ENCODE measurements around the gene OR51G1.
"Not testable (repeated sequence)": the region's sequence is repeated elsewhere in the genome, so short reads cannot be mapped to it uniquely, and the experiment has no call there.

The OR51G1 gene, protein sequence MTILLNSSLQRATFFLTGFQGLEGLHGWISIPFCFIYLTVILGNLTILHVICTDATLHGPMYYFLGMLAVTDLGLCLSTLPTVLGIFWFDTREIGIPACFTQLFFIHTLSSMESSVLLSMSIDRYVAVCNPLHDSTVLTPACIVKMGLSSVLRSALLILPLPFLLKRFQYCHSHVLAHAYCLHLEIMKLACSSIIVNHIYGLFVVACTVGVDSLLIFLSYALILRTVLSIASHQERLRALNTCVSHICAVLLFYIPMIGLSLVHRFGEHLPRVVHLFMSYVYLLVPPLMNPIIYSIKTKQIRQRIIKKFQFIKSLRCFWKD

DNA sequence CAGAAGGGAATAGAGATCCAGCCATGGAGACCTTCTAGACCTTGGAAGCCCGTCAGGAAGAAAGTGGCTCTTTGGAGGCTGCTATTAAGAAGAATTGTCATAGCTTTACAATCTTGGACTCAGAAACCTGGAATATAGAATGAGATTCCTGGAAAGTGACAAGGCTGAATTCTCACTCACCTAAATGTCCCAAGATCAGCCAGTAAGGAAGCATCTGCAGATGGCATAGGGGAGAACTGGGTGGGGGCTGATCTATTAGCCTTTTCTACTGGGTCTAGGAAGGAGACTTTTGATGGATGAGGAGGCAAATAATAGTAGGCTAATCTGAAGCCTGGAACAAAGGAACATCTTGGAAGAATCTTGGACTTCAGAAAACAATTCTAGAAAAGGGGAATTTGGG lies at the start of gene OR51G1:
OR51G1 (minus strand) TSS at position 101 of the 400 bp plus-strand sequence; CDS start at position 101, 0 bp downstream.
- DNase-seq, result no peak
- intact Hi-C loops (cut with DNase I), result no loop called here

DNA sequence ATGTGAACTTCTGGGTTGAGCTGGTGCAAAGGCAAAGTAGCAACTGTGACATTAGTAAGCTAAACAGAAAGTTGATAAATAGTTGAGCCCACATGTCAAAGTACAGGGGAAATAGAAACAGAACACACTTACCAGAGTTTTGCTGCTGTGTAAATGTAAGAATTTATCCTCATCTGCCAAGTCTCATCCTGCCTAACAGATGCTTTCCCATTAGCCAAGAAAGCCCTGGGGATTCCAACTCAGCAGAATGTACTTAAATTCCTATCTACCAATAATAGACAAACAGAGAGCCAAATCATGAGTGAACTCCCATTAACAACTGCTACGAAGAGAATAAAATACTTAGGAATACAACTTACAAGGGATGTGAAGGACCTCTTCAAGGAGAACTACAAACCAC lies 38.7 kb upstream of the OR51G1 start:
- no peak for DNase-seq
- intact Hi-C loops (cut with DNase I), result no loop called here

DNA sequence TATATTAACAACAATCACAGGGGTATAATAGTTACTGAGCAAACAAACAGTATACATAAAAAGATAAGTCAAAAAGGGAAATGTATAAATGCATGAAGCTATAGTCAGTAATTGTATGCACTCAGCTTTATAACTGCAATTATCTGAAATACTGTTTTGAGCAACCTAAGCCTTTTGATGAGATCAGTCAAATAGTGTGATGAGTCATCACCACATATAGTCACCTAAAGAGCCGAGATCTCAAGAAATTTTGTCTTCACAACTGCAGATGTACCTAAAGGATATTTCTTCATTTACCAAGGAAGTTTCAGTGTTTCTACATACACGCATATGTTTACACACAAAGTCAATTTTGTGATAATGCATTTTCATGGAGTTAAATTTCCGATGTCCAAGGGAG lies 36.7 kb upstream of the OR51G1 start:
- DNase-seq, result no peak
- intact Hi-C loops (cut with DNase I), result no loop called here

GRCh38 chr11:4957396-4957795 lies 33.3 kb upstream of the OR51G1 start:
- no peak for DNase-seq
- intact Hi-C loops (cut with DNase I), result no loop called here

GRCh38 chr11:4955613-4956012 lies 31.5 kb upstream of the OR51G1 start, which contains the start of gene OR51A2:
OR51A2 (minus strand) TSS chr11:4955713; CDS start chr11:4955713, 0 bp downstream.
- intact Hi-C loops (cut with DNase I); DNase-seq: not testable (repeated sequence)

- intact Hi-C loops (cut with DNase I), result no loop called here
- DNase-seq, result no peak
These were observed 23.4 kb upstream of the OR51G1 start, which contains the start of gene OR51A4 for GRCh38 chr11:4947505-4947904. OR51A4 (minus strand) TSS chr11:4947605; CDS start chr11:4947100, 505 bp downstream.

GRCh38 chr11:4936745-4937144 lies 12.6 kb upstream of the OR51G1 start:
- intact Hi-C loops (cut with DNase I), result no loop called here
- DNase-seq, result no peak

GRCh38 chr11:4932751-4933150 lies 8.6 kb upstream of the OR51G1 start:
- intact Hi-C loops (cut with DNase I), result no loop called here
- no peak for DNase-seq

GRCh38 chr11:4926608-4927007 lies 2.5 kb upstream of the OR51G1 start:
- DNase-seq, result no peak
- intact Hi-C loops (cut with DNase I), result no loop called here

GRCh38 chr11:4922304-4922703 lies 1.8 kb downstream of the OR51G1 start:
- intact Hi-C loops (cut with DNase I), result no loop called here
- DNase-seq, result no peak

- DNase-seq, result no peak
- intact Hi-C loops (cut with DNase I), result no loop called here
These were observed 2.3 kb downstream of the OR51G1 start for GRCh38 chr11:4921796-4922195.

- no peak for DNase-seq
- intact Hi-C loops (cut with DNase I), result no loop called here
These were observed 4.9 kb downstream of the OR51G1 start, which contains the start of gene OR51G2 for GRCh38 chr11:4919250-4919649. OR51G2 (minus strand) TSS chr11:4919350; CDS start chr11:4915663, 3,687 bp downstream.

DNA sequence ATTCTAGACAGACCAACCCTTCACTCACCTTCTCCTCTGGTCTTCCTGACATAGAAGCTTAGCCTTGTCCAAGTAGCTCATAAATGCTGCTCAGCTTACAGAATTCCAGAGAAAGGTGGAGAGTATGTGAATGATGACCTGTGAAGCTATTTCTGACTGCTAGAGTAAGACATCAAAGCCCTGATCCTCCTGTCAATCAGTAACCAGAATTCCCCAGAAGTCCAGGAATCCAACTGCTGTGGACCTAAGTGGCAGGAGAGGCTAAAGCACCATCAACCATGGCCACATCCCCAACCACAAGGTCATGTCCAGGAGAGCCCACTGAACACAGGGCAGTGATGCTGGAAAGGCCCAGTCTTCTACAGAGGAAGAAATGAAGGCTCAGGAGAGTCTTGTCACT lies 7.6 kb downstream of the OR51G1 start:
- intact Hi-C loops (cut with DNase I), result no loop called here
- no peak for DNase-seq

- intact Hi-C loops (cut with DNase I), result no loop called here
- DNase-seq, result no peak
These were observed 20.7 kb downstream of the OR51G1 start, which contains the start of gene OR51A7 for GRCh38 chr11:4903484-4903883. OR51A7 (plus strand) TSS chr11:4903783; CDS start chr11:4907370, 3,587 bp downstream.

- no peak for DNase-seq
- intact Hi-C loops (cut with DNase I), result no loop called here
These were observed 32.0 kb downstream of the OR51G1 start for GRCh38 chr11:4891996-4892640.

- no peak for DNase-seq
- intact Hi-C loops (cut with DNase I), result no loop called here
These were observed 33.9 kb downstream of the OR51G1 start for GRCh38 chr11:4890279-4890678.

GRCh38 chr11:4887591-4887990 lies 36.5 kb downstream of the OR51G1 start:
- no peak for DNase-seq
- intact Hi-C loops (cut with DNase I), result no loop called here

DNA sequence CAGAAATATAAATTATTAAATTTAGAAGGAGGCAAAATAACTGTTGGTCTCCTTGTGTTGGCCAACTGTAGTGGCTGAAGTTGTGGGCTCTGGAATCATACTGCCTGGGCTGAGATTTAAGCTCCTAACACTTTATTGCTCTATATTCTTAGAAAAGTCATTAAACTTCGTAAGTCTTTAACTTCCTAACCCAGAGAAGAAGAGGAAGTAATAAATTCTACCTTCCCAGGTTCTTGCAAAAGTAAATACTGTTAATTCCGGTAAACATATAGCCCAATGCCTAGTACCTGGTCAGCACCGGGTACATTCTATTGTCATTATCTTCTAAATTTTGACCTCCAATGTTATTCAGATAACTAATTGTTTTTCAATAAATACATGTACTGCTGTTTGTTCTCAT lies 38.0 kb downstream of the OR51G1 start:
- no peak for DNase-seq
- intact Hi-C loops (cut with DNase I), result no loop called here

DNA sequence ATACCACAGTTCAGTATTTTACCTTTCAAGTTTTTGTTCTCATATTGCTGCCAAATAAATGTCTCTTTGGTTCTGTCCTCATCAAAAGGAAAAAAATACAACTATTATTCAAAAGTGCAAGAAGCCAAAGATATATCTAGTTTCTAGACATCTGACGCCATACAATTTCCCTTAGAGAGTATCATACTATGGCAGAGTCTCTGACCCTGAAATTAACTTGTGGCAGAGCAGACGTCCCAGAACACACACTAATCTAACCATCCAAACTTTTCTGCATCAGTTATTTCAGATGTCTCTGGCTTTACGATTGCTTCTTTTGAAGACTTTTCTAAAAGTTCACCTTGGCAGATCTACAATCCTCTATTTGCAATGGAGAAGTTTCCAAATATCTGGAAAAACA lies 39.8 kb downstream of the OR51G1 start:
- intact Hi-C loops (cut with DNase I), result no loop called here
- DNase-seq, result no peak

DNA sequence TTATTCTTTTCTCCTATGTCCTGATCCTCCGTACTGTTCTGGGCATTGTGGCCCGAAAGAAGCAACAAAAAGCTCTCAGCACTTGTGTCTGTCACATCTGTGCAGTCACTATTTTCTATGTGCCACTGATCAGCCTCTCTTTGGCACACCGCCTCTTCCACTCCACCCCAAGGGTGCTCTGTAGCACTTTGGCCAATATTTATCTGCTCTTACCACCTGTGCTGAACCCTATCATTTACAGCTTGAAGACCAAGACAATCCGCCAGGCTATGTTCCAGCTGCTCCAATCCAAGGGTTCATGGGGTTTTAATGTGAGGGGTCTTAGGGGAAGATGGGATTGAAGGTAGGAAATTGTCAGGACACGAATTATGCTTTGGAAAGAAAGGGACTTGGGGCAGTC lies 41.6 kb downstream of the OR51G1 start:
- intact Hi-C loops (cut with DNase I), result no loop called here

More for the DNA sequence above, 41.6 kb downstream of the OR51G1 start:
- DNase-seq, result no peak

Data from head of caudate nucleus (tissue), 42 donors.